K562 (cell line): Measurements from ENCODE around the gene TMEM138.

Experiments used
- CTCF ChIP-seq, 3 experiments: IDR thresholded peaks in 2 of 3; conservative IDR thresholded peaks in 1 of 3; 2 replicates each; pipeline ENCODE4 v1.5.1; 2011 to 2012; ENCODE audit warnings: low read length in 3 of 3, mild to moderate bottlenecking in 3 of 3, control low read depth in 2 of 3, improper control_type of control experiment in 1 of 3, inconsistent platforms in 1 of 3, low read depth in 1 of 3, mixed read lengths in 1 of 3, moderate library complexity in 1 of 3; ENCODE audit not compliant: insufficient read depth in 2 of 3
- NRF1 ChIP-seq, 2 experiments: fragments of 450-650 bp; IDR thresholded peaks in 1 of 2; conservative IDR thresholded peaks in 1 of 2; 2 replicates each; pipeline ENCODE4 v1.6.1; 2014; ENCODE audit warnings: mild to moderate bottlenecking in 2 of 2

DNA sequence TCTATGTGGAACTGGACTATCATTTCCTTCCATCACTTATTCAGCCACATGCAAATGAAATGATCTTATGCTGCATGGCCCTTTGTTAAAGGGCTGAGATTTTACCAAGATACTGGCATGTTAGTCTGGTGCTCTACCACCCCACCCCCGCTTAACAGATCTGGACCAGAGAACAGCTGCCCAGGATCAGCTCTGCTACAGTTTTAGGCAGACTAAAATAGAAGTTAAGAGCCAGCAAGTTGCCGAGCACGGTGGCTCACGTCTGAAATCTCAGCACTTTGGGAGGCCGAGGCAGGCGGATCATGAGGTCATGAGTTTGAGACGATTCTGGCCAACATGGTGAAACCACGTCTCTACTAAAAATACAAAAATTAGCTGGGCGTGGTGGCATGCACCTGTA lies 33.8 kb upstream of the TMEM138 start:
- TF ChIP-seq NRF1 (conservative IDR thresholded peaks at IDR 0.05 in 1 of 2, IDR thresholded peaks at IDR 0.05 in 1 of 2) (no peak), CTCF (IDR thresholded peaks at IDR 0.05 in 2 of 3, conservative IDR thresholded peaks at IDR 0.05 in 1 of 3; ENCODE audit: insufficient read depth in 2 of 3, low read depth in 1 of 3, low read length in 3 of 3) (no peak)
